HepG2 (cell line): ENCODE measurements around the gene MACROD2. TPM values are rescaled to one million over a fixed set of nuclear protein-coding genes. Genes with fewer than 3 reads are reported as not detected.

Experiments used
- AKNA ChIP-seq: sonication (generic); formaldehyde crosslinking; IDR thresholded peaks from 2 replicates; pipeline ENCODE4 v1.4.0; 2020; ENCODE audit warnings: missing genetic modification reagents, borderline replicate concordance
- CBX1 ChIP-seq: IDR thresholded peaks from one replicate; pipeline ENCODE4 v1.6.1; 2016; ENCODE audit warnings: antibody characterized with exemption, low read depth
- ERF ChIP-seq: IDR thresholded peaks from 2 replicates; pipeline ENCODE4 v1.6.1; 2018; ENCODE audit warnings: missing biosample characterization, missing genetic modification reagents
- MAFG ChIP-seq: sonication (generic); formaldehyde crosslinking; IDR thresholded peaks from 2 replicates; pipeline ENCODE4 v1.5.1; 2020; ENCODE audit warnings: mild to moderate bottlenecking, missing genetic modification reagents
- MTA3 ChIP-seq: sonication (generic); formaldehyde crosslinking; IDR thresholded peaks from 2 replicates; pipeline ENCODE4 v1.4.0; 2020; ENCODE audit warnings: missing genetic modification reagents
- NAIF1 ChIP-seq: sonication (generic); formaldehyde crosslinking; IDR thresholded peaks from 2 replicates; pipeline ENCODE4 v1.5.0; 2020; ENCODE audit warnings: mild to moderate bottlenecking, missing genetic modification reagents, borderline replicate concordance
- PRDM4 ChIP-seq: sonication (generic); formaldehyde crosslinking; IDR thresholded peaks from 2 replicates; pipeline ENCODE4 v1.9.0; 2021; ENCODE audit warnings: missing genetic modification reagents, borderline replicate concordance
- RELA ChIP-seq: sonication (generic); formaldehyde crosslinking; IDR thresholded peaks from 2 replicates; pipeline ENCODE4 v1.4.0; 2020; ENCODE audit warnings: missing genetic modification reagents
- SNRNP70 ChIP-seq: fragments of 200-400 bp; formaldehyde crosslinking; IDR thresholded peaks from 2 replicates; pipeline ENCODE4 v1.6.1; 2017; ENCODE audit warnings: mild to moderate bottlenecking, low read depth, low read length, moderate library complexity
- TAF1 ChIP-seq: sonication (generic); formaldehyde crosslinking; IDR thresholded peaks from 2 replicates; pipeline ENCODE4 v1.4.0; 2020; ENCODE audit warnings: missing genetic modification reagents
- YEATS4 ChIP-seq: sonication (generic); formaldehyde crosslinking; IDR thresholded peaks from 2 replicates; pipeline ENCODE4 v1.4.0; 2020; ENCODE audit warnings: missing genetic modification reagents, borderline replicate concordance
- ZBTB38 ChIP-seq: sonication (generic); formaldehyde crosslinking; IDR thresholded peaks from 2 replicates; pipeline ENCODE4 v1.5.1; 2020; ENCODE audit warnings: mild to moderate bottlenecking, missing genetic modification reagents
- ZFAT ChIP-seq: sonication (generic); formaldehyde crosslinking; conservative IDR thresholded peaks from 2 replicates; pipeline ENCODE4 v1.8.1; 2023; ENCODE audit warnings: missing genetic modification reagents, inconsistent platforms
- ZMYM4 ChIP-seq: sonication (generic); formaldehyde crosslinking; IDR thresholded peaks from 2 replicates; pipeline ENCODE4 v1.8.1; 2023; ENCODE audit warnings: mild to moderate bottlenecking, missing genetic modification reagents
- ZNF326 ChIP-seq: sonication (generic); formaldehyde crosslinking; IDR thresholded peaks from 2 replicates; pipeline ENCODE4 v1.4.0; 2020; ENCODE audit warnings: missing genetic modification reagents, borderline replicate concordance
- ZNF337 ChIP-seq: sonication (generic); formaldehyde crosslinking; IDR thresholded peaks from 2 replicates; pipeline ENCODE4 v1.5.1; 2020; ENCODE audit warnings: missing genetic modification reagents, low read depth, mild to moderate bottlenecking, borderline replicate concordance
- ZNF484 ChIP-seq: sonication (generic); formaldehyde crosslinking; IDR thresholded peaks from 2 replicates; pipeline ENCODE4 v1.5.1; 2020; ENCODE audit warnings: mild to moderate bottlenecking, low read depth, missing genetic modification reagents, borderline replicate concordance
- ZNF543 ChIP-seq: sonication (generic); formaldehyde crosslinking; IDR thresholded peaks from 2 replicates; pipeline ENCODE4 v1.4.0; 2020; ENCODE audit warnings: mild to moderate bottlenecking, missing genetic modification reagents
- ZNF607 ChIP-seq: sonication (generic); formaldehyde crosslinking; IDR thresholded peaks from 2 replicates; pipeline ENCODE4 v1.5.1; 2020; ENCODE audit warnings: missing genetic modification reagents, mild to moderate bottlenecking, borderline replicate concordance
- ZNF7 ChIP-seq: IDR thresholded peaks from 2 replicates; pipeline ENCODE4 v1.6.1; 2016; ENCODE audit warnings: missing biosample characterization, missing genetic modification reagents
- ZNF740 ChIP-seq: sonication (generic); formaldehyde crosslinking; IDR thresholded peaks from 2 replicates; pipeline ENCODE4 v1.4.0; 2020; ENCODE audit warnings: missing genetic modification reagents
- ZNF768 ChIP-seq: sonication (generic); formaldehyde crosslinking; IDR thresholded peaks from 2 replicates; pipeline ENCODE4 v1.4.0; 2020; ENCODE audit warnings: missing genetic modification reagents
- ZNF782 ChIP-seq: sonication (generic); formaldehyde crosslinking; IDR thresholded peaks from 2 replicates; pipeline ENCODE4 v1.4.0; 2020; ENCODE audit warnings: missing genetic modification reagents, mild to moderate bottlenecking, borderline replicate concordance
- polyA plus RNA-seq, 8 experiments: library from polyadenylated mRNA; depleted of rRNA in 3 of 8; stranded (reverse) in 7 of 8; unstranded in 1 of 8; fragments of >200 nt; fragmentation: Illumina TruSeq in 4 of 8; extraction: Trizol in 4 of 8; gene quantifications; 2 replicates each; pipeline versions ENCODE4 v1.2.1 to v1.2.3, GENCODE V29; 2011 to 2016; ENCODE audit warnings: low read depth in 4 of 8, missing spikeins in 1 of 8, mixed read lengths in 1 of 8; ENCODE audit not compliant: insufficient read depth in 1 of 8
- total RNA-seq, 5 experiments: library from RNA; depleted of rRNA; stranded (reverse); fragments of >200 nt; fragmentation: Illumina TruSeq; extraction: Trizol; gene quantifications; 2 replicates each; pipeline ENCODE4 v1.2.3, GENCODE V29; 2016; ENCODE audit warnings: low read depth in 1 of 5

Gene MACROD2
- total and polyA plus RNA-seq, 2 of the 13 experiments (the other 11 are each of a cell fraction or from before 2014, with no cell fraction given), result 0.13 to 0.51 TPM

GRCh38 chr20:14337400-14338171 is 342.3 kb downstream of the MACROD2 start, which contains the start of gene FLRT3 (continued):
- TF ChIP-seq NAIF1 (CRISPR knock-in tag) (no peak), ZNF7 (no peak), ZNF337 (CRISPR knock-in tag) (no peak), YEATS4 (CRISPR knock-in tag) (no peak), MTA3 (CRISPR knock-in tag) (no peak), ERF (CRISPR knock-in tag) (peak; percentile 59; the same call in 1 of the 2 replicates), ZFAT (CRISPR knock-in tag) (no peak), ZNF484 (CRISPR knock-in tag) (no peak), ZNF543 (CRISPR knock-in tag) (no peak), ZNF768 (no peak), ZBTB38 (no peak), MAFG (no peak), ZNF607 (no peak), RELA (CRISPR knock-in tag) (no peak), PRDM4 (CRISPR knock-in tag) (no peak), ZNF740 (CRISPR knock-in tag) (no peak), ZNF326 (CRISPR knock-in tag) (no peak), AKNA (CRISPR knock-in tag) (no peak), SNRNP70 (no peak), CBX1 (peak; percentile 44), TAF1 (CRISPR knock-in tag) (peak; percentile 52; the same call in 1 of the 2 replicates), ZNF782 (CRISPR knock-in tag) (no peak), ZMYM4 (CRISPR knock-in tag) (peak; percentile 94)
